Left ventricle myocardium inferior (tissue), 1 donor: ENCODE results near the gene RBFOX2. TPM values are rescaled to one million over a fixed set of nuclear protein-coding genes. Genes with fewer than 3 reads are reported as not detected.
"Not testable (repeated sequence)": the region's sequence is repeated elsewhere in the genome, so short reads cannot be mapped to it uniquely, and the experiment has no call there.

Experiments
- DNase-seq: peaks from one replicate; pipeline ENCODE4 v3.0.0-alpha.2; 2020
- H3K27ac ChIP-seq: fragments of 200-600 bp; replicated peaks from 2 replicates; pipeline ENCODE4 v1.8.0; 2021
- H3K27me3 ChIP-seq: fragments of 200-600 bp; 2 replicates; pipeline ENCODE4 v1.8.0; 2021; ENCODE audit warnings: low read depth
- H3K36me3 ChIP-seq: fragments of 200-600 bp; 2 replicates; pipeline ENCODE4 v1.8.0; 2021
- H3K4me1 ChIP-seq: fragments of 200-600 bp; 2 replicates; pipeline ENCODE4 v1.8.0; 2021
- H3K4me3 ChIP-seq: fragments of 200-600 bp; 2 replicates; pipeline ENCODE4 v1.8.0; 2021; ENCODE audit warnings: mild to moderate bottlenecking, moderate library complexity
- H3K9me3 ChIP-seq: fragments of 200-600 bp; replicated peaks from 2 replicates; pipeline ENCODE4 v1.8.0; 2021
- intact Hi-C: fragments of 100-400 bp; cut with micrococcal nuclease; formaldehyde crosslinking; loops from one replicate; pipeline ENCODE4 v1.11.0; 2022
- total RNA-seq: library from RNA; stranded (reverse); fragmentation: NEBNext Ultra II Directional; extraction: Animal tissue kit (Norgen Biotek cat#: 25700); gene quantifications from one replicate; pipeline ENCODE4 v1.2.1, GENCODE V29; 2021
- TF ChIP-seq, protein P1 (sequence below): fragments of 200-600 bp; IDR thresholded peaks from 2 replicates; pipeline ENCODE4 v1.8.0; 2021; ENCODE audit warnings: antibody characterized with exemption, mild to moderate bottlenecking, borderline replicate concordance
- donor health status: DM: no; HTN: yes; CAD: no; lungs with severe emphysema.

RBFOX2 gene
- total RNA-seq, 1 donor from 2014 or later, result 75.4 TPM

DNA sequence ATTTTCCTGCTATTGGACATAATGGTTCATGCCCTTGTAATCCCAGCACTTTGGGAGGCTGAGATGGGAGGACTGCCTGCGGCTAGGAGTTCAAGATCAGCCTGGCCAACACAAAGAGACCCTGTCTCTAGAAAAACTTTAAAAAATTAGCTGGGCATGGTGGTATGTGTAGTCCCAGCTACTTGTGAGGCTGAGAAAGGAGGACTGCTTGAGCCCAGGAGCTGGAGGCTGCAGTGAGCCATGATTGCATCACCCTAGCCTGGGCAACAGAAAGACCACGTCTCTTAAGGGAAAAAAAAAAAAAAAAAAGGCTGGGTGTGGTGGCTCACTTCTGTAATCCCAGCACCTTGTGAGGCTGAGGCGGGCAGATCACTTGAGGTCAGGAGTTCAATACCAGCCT, 217.0 kb downstream of the RBFOX2 start:
- Histone ChIP-seq H3K27ac (no peak overlapping the region), H3K36me3 (peaks cover 18% of the 10 kb centered on the region), H3K9me3 (peaks cover 11% of the 10 kb centered on the region), H3K4me1 (peaks cover 36% of the 10 kb centered on the region), H3K27me3 (no peaks in the 10 kb centered on the region), H3K4me3 (no peak overlapping the region)
- TF ChIP-seq, protein P1, sequence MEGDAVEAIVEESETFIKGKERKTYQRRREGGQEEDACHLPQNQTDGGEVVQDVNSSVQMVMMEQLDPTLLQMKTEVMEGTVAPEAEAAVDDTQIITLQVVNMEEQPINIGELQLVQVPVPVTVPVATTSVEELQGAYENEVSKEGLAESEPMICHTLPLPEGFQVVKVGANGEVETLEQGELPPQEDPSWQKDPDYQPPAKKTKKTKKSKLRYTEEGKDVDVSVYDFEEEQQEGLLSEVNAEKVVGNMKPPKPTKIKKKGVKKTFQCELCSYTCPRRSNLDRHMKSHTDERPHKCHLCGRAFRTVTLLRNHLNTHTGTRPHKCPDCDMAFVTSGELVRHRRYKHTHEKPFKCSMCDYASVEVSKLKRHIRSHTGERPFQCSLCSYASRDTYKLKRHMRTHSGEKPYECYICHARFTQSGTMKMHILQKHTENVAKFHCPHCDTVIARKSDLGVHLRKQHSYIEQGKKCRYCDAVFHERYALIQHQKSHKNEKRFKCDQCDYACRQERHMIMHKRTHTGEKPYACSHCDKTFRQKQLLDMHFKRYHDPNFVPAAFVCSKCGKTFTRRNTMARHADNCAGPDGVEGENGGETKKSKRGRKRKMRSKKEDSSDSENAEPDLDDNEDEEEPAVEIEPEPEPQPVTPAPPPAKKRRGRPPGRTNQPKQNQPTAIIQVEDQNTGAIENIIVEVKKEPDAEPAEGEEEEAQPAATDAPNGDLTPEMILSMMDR, result no peak
- intact Hi-C loops, result no loop called here
- DNase-seq, result no peak

DNA sequence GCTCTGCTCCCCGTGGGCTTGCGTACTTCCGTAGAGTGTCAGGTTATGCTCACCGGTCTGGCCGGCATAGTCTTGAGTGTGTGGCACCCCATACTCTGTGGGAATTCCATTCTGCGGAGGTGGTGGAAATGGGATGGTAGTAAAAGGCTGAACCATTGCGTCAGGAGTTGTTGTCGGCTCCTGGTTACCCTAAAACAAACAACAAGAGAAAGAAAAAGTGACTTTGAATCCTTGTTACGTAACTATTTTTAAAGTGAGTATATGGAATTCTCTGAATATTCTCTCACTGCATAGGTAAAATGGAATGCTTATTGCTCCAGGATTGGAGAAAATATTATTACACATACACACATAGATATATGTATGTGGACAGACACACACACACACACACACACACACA, 218.8 kb downstream of the RBFOX2 start:
- DNase-seq, result no peak
- Histone ChIP-seq H3K27me3 (no peaks in the 10 kb centered on the region), H3K4me3 (no peak overlapping the region), H3K9me3 (peaks cover 12% of the 10 kb centered on the region), H3K27ac (no peak overlapping the region), H3K4me1 (peaks cover 27% of the 10 kb centered on the region), H3K36me3 (peaks cover 18% of the 10 kb centered on the region)
- TF ChIP-seq, protein P1, result no peak
- intact Hi-C loops, result no loop called here

DNA sequence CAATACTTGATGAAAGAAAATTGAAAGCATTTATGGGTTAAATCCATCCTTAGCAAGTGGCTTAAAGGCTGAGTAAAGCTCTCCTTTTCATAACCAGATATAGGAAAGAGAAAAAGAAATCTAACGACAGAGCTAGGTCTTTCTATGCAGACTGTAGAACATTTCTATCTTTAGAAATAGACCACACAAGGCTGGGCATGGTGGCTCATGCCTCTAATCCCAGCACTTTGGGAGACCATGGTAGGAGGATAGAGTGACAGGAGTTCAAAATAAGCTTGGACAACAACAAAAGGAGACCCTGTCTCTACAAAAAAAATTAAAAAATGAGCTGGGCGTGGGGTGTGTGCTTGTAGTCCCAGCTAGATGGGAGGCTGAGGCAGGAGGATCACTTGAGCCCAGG, 220.2 kb downstream of the RBFOX2 start:
- Histone ChIP-seq H3K36me3 (peaks cover 18% of the 10 kb centered on the region), H3K4me1 (peaks cover 19% of the 10 kb centered on the region), H3K27me3 (no peaks in the 10 kb centered on the region), H3K9me3 (peaks cover 18% of the 10 kb centered on the region), H3K4me3 (no peak overlapping the region), H3K27ac (no peak overlapping the region)
- intact Hi-C loops, result no loop called here
- DNase-seq, result no peak
- TF ChIP-seq, protein P1, result no peak

DNA sequence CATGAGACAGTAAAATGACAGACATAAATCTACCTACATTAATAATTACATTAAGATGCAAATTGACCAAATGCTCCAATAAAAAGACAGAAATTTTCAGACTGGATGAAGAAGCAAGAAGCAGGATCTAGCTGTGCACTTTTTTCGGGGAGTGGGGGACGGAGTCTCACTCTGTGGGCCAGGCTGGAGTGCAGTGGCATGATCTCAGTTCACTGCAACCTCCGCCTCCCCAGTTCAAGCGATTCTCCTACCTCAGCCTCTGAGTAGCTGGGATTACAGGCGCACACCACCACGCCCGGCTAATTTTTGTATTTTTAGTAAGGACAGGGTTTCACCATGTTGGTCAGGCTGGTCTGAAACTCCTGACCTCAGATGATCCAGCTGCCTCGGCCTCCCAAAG, 222.0 kb downstream of the RBFOX2 start:
- H3K9me3 ChIP-seq, H3K4me3 ChIP-seq, H3K27ac ChIP-seq, DNase-seq, H3K27me3 ChIP-seq, intact Hi-C loops: not testable (repeated sequence)
- peaks cover 18% of the 10 kb centered on the region for H3K36me3 ChIP-seq
- H3K4me1 ChIP-seq, result peaks cover 21% of the 10 kb centered on the region

DNA sequence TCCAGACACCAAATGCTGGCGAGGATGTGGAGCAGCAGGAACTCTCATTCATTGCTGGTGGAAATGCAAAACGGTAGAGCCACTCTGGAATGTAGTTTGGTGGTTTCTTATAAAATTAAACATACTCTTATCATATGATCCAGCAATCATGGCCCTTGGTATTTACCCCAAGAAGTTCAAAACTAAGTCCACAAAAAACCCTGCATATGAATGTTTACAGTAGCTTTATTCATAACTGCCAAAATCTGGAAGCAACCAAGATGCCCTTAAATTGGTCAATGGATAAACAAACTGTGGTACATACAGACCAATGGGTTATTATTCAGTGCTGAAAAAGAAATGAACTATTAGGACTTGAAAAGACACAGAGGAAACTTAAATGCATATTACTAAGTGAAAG, 223.2 kb downstream of the RBFOX2 start:
- no peak overlapping the region for H3K4me3 ChIP-seq
- H3K36me3 ChIP-seq, result peaks cover 18% of the 10 kb centered on the region
- no peak overlapping the region for H3K27ac ChIP-seq
- no peak for DNase-seq
- TF ChIP-seq, protein P1, result no peak
- H3K4me1 ChIP-seq, result peaks cover 32% of the 10 kb centered on the region
- peaks cover 7% of the 10 kb centered on the region for H3K9me3 ChIP-seq
- no peaks in the 10 kb centered on the region for H3K27me3 ChIP-seq
- intact Hi-C loops, result no loop called here

DNA sequence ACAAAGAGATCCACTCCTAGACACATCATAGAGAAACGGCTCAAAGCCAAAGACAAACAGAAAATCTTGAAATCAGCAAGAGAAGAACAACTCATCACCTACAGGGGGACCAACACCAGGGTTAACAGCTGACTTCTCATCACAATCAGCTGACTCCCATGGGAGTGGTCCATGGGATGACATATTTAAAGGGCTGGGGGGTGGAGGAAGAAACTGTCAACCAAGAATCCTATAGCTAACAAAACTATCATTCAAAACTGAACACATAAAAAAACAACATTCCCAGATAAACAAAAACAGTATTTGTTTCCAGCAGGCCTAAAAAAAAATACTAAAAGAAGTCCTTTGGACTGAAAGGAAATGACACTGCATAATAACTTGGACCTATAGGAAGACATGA, 224.2 kb downstream of the RBFOX2 start:
- no peak for DNase-seq
- peaks cover 43% of the 10 kb centered on the region for H3K4me1 ChIP-seq
- TF ChIP-seq, protein P1, result no peak
- H3K9me3 ChIP-seq, result peaks cover 7% of the 10 kb centered on the region
- H3K27me3 ChIP-seq, result no peaks in the 10 kb centered on the region
- peaks cover 13% of the 10 kb centered on the region for H3K36me3 ChIP-seq
- no peak overlapping the region for H3K27ac ChIP-seq
- intact Hi-C loops, result no loop called here
- H3K4me3 ChIP-seq, result no peak overlapping the region
